Embryonic facial prominence (tissue), 1 donor: Measurements from ENCODE around the gene SCYGR4.
"Not testable (repeated sequence)": the region's sequence is repeated elsewhere in the genome, so short reads cannot be mapped to it uniquely, and the experiment has no call there.

Experiments used
- DNase-seq: peaks from one replicate; pipeline ENCODE4 v3.0.0-alpha.2; 2016; ENCODE audit errors: extremely low spot score

SCYGR4 gene

DNA sequence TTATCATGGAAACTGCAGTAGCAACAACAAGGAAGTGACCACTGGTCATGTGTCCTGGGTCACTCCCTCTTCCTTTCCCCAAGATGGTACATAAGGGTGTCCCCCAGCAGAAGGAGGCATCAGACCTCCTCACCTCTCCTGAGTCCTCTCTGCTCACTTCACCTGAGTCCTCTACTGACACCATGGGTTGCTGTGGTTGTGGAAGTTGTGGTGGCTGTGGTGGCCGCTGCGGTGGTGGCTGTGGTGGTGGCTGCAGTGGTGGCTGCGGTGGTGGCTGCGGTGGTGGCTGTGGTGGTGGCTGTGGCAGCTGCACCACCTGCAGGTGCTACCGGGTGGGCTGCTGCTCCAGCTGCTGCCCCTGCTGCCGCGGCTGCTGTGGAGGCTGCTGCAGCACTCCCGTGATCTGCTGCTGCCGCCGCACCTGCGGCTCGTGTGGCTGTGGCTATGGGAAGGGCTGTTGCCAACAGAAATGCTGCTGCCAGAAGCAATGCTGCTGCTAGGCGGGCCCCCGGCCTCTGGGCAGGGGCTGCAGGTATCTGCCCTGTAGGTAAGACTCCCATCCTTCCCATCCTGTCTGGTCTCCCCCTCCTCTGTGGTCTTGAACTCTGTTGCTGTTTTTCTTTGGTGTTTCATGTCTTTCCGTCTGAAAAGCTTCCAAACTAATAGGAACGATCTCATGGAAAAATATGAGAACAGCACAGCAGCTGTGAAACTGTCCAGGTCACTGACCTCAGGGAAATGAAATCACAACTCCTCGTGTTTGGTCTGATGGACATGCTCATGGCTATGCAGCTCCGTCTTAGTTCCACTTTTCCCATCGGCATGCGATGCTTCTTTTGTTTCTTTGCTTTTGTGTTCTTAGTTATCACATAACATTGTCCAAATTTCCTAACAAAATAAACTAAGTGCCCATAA is at the start of gene SCYGR4:
Gene SCYGR4 (plus strand): TSS at position 183 of the 915 bp plus-strand sequence. CDS start 0 bp downstream, at position 183.
- no peak for DNase-seq

DNA sequence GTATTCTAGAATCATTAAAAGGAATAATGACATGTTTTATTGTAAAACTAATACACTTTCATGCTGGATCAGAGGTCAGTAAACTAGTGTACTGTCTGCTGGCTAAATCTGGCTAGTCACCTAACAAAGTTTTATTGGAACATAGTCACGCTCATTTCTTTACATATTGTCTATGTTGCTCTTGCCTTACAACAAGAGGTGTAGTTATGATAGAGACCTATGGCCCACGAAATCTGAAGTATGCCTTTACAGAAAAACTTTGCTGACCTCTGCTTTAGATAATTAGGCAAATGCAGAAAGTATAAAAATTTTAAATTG is 48.5 kb upstream of the SCYGR4 start:
- no peak for DNase-seq

DNA sequence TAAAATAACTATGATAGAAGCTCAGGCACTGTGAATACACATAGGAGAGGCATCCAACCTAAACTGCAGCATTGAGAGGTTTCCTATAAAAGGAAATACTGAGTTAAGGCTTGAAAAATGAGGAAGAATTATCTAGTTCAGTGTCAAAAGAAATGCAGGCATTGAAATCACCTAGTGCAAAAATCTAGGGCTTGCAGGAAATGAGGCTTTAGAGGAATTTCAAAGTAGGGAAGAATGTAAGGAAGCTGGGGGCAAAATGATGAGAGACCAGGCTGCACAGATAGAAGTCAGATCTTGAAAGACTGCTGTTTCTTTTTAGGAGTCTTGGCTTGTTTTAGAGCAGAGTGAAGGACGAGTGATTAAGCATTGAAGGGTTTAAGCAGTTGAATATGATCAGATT is 46.7 kb upstream of the SCYGR4 start:
- DNase-seq, result no peak

- DNase-seq, result no peak
Observed at GRCh38 chr2:227576110-227576509, 41.2 kb upstream of the SCYGR4 start.

DNA sequence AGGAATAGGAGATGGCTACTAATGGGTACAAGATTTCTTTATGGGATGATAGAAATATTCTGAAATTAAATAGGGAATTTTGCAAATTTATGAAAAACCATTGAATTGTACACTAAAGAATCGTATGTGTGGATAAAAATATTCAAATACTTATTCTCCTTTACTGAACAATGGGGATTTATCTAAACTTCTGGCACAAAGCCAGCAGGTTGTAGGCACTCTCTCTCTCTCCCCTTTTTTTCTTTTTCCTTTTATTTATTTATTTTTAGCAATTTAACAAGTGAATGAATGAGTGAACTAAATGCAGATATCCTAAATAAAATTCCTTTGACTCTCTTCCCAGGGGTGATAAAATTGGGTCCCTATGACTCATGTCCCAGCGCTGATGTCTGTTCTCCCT is 40.5 kb upstream of the SCYGR4 start:
- DNase-seq, result no peak

GRCh38 chr2:227577555-227577954 is 39.7 kb upstream of the SCYGR4 start:
- DNase-seq, result no peak

DNA sequence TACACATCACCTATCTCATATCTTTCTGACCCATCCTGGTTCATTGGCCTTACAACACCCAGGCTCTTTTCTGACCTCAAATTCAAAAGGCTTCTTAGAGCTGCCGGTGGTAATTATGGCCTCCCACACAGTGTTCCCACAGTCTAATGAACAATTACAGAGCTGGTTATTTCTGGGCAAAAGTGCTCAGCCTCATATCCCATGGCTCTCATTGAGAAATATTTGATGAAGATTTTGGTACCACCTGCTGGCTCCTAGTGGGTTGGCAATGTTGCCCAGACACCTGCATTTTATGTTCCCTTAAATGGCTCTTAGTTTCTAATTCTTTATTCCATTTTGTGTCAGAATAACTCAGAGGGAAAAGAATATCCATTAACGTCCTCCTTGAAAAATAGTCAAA is 38.7 kb upstream of the SCYGR4 start:
- DNase-seq, result no peak

GRCh38 chr2:227579791-227580190 is 37.5 kb upstream of the SCYGR4 start:
- no peak for DNase-seq

DNA sequence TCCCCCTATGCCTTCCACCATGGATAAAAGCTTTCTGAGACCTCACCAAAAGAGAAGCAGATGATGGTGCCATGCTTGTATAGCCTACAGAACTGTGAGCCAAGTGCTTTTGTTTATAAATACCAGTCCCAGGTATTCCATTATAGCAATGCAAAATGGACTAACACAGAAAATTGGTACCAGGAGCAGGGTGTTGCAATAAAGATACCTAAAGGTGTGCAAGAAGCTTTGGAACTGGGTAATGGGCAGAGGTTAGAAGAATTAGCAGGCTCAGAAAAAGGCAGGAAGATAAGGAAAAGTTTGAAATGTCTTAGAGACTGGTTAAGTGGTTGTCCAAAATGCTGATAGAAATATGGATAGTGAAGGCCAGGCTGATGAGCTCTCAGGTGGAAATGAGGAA is 34.9 kb upstream of the SCYGR4 start:
- DNase-seq, result no peak

GRCh38 chr2:227592694-227593387 is 24.5 kb upstream of the SCYGR4 start:
- DNase-seq, result no peak

DNA sequence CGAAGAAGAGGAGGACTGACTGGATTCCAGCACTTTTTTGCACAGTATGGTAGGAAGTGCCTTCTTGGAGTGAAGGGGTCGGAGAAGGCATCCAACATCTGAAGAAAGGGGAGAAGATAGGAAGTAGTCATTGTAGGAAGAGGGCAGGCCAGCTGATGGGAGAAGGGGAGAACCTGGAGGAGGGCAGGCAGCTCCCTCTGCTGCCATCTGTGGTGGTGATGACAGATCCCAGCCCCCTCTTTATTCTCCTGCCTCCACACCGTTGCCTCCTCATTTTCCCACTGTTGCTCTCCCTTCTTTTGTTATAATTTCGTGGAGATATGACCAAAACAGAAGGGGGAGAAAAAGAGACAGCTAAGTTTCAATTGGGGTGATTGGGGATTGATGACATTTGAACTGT is 21.5 kb upstream of the SCYGR4 start:
- no peak for DNase-seq

DNA sequence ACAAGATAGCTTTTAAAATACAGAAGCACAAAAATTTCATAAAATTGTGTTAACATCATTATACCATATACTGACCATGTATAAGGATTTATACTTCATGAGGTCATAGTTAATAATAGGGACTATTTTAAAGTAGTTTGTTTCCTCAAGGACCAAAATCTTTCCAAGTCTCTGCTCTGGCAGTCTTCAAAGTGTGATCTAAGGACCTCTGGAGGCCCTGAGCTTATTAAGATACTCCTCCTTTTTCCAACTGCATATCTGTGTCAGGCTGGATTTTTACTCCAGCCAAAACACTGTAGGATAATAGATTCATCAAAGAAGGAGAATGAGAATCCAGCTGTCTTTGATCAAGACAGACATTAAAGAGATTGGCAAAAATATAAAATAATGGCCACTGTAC is 20.3 kb upstream of the SCYGR4 start:
- no peak for DNase-seq

- DNase-seq, result no peak
Observed at GRCh38 chr2:227597998-227598397, 19.3 kb upstream of the SCYGR4 start.

DNA sequence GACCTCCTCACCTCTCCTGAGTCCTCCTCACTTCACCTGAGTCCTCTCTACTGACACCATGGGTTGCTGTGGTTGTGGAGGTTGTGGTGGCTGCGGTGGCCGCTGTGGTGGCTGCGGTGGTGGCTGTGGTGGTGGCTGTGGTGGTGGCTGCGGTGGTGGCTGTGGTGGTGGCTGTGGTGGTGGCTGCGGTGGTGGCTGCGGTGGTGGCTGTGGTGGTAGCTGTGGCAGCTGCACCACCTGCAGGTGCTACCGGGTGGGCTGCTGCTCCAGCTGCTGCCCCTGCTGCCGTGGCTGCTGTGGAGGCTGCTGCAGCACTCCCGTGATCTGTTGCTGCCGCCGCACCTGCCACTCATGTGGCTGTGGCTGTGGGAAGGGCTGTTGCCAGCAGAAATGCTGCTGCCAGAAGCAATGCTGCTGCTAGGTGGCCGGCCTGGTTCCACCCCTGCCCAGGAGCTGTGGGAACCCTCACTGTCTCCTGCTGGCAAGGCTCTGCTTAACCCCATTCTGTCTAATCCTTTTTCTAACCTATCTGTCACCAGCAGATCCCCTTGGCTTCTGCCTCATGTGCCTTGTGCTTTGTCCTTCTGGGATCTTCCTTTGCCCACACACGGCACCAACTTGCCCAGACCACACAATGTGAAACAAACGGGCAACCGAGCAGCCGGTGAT is 18.3 kb upstream of the SCYGR4 start, which contains the start of gene SCYGR2:
Gene SCYGR2 (plus strand): TSS at position 59 of the 669 bp plus-strand sequence. CDS start 0 bp downstream, at position 59.
- not testable (repeated sequence) for DNase-seq

DNA sequence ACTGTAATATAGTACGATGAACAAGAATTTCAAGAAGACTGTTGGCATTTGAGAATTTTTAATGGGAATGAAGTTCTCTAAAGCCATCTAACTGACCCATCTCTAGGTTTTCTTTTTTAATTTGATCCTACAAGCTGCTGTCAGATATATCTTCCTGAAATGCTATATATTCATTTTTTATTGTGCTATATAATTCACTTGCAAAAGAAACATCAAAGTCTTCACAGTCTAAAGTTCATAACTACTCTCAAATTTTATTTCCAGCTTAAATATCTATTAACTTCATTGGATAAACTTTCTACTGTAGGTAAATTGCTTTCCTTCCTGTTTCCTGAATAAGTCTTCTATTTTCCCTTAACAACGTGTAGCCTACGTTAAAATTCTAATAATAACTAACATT is 14.9 kb upstream of the SCYGR4 start:
- DNase-seq, result no peak

- DNase-seq, result no peak
Observed at GRCh38 chr2:227606476-227606875, 10.8 kb upstream of the SCYGR4 start.

DNA sequence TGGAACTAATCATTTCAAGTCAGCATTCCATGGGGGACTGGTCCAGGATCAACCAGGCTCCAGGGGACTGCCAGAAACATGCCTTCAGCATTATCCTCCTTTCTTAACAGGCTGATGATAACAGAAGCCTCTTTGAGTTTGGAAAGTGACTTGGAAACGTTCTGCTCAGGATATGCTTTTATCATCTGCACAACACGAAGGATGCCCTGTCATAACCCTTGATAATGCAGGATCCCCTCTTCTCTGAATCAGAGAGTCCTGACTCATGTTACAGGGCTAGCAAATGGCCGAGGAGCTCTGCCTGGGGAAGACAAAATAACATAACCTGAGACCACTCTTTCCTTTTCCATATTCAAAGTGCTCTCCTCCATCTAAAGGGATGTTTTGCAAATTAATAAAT is 9.4 kb upstream of the SCYGR4 start:
- DNase-seq, result no peak

GRCh38 chr2:227608561-227609338 is 8.5 kb upstream of the SCYGR4 start:
- no peak for DNase-seq

GRCh38 chr2:227610123-227610522 is 7.2 kb upstream of the SCYGR4 start:
- DNase-seq, result no peak

DNA sequence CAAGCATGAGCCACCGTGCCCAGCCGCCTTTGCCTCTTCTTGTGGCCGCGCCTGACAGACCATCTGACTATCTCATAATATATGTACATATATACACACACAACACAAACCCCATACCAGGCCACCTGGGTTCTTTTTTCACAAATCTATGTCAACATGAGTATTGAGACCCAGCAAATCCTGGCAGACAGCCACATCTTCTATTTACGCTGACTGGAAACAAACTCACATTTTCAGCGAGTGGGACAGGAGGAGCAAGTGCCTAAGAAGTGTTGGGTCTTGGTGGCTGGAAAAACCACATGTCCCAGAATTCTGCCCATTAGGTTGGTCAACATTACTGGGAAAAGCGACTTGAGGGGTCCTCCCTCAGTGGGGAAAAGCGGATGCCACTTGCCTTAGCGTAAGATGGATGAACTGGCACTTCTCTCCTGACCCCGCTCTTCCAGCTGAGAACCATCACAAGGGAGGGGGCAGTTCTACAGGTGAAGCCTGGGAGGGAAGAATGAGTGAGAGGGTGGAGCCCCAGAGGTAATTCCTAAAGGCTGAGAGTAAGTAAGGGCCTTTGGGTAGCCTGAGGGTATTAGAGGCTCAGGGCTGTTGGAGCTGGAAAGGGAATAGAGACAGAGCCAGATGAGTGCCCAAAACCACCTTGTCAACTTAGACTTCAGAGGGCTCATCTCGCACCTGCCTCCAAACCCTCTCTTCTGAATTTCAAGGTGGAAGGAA is 4.6 kb upstream of the SCYGR4 start:
- no peak for DNase-seq

DNA sequence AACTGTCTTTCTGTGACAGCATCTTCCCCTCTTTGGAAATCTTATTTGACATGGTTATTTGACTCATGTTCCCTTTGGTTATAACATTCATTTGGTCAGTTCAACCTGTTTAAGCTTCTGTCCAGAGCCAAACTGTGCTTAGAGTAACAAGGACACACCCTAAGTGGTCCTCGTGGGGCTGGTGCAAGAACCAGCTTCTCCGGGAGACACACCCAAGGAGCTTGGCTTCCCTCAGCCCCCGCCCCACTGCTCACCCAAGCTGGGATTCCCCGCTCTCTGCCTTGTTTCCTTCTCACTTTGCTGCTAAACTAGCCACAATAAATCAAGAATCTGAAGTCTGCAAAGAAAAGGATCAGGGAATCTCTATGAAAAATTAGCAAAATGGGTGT is 4.0 kb upstream of the SCYGR4 start:
- no peak for DNase-seq
